ENCODE data around the gene SVEP1.

DNA sequence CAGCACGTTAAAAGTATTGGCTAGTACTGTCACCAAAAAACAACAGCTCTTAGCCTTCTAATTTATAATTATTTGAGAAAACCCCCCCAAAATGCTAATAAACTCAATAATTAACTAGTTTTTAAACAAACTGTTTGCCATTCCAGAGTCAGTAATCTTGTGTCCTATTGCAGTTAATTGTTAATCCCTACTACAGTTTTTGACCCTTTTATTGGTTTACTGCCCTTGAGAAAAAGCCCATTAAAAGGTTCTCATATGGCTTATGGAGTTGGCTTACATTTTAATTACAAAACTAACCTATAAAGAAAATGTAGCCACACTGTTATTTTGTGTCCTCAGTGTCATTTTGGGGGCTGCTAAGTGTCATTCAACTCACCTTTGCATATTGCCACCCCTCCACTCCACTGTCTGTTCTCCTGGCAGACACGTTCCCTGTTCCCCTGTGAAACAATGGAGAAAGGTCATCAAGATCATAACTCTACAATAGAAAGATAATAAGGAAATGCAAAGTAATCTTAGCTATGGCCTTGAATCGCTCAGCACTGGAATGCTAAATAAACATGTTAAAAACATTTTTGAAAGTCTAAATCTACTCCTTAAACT is 190.3 kb downstream of the SVEP1 start:
- TF ChIP-seq, protein P1, sequence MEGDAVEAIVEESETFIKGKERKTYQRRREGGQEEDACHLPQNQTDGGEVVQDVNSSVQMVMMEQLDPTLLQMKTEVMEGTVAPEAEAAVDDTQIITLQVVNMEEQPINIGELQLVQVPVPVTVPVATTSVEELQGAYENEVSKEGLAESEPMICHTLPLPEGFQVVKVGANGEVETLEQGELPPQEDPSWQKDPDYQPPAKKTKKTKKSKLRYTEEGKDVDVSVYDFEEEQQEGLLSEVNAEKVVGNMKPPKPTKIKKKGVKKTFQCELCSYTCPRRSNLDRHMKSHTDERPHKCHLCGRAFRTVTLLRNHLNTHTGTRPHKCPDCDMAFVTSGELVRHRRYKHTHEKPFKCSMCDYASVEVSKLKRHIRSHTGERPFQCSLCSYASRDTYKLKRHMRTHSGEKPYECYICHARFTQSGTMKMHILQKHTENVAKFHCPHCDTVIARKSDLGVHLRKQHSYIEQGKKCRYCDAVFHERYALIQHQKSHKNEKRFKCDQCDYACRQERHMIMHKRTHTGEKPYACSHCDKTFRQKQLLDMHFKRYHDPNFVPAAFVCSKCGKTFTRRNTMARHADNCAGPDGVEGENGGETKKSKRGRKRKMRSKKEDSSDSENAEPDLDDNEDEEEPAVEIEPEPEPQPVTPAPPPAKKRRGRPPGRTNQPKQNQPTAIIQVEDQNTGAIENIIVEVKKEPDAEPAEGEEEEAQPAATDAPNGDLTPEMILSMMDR (IDR thresholded peaks at IDR 0.05), result no peak
- TF ChIP-seq EZH2 (IDR thresholded peaks at IDR 0.05; ENCODE audit: borderline replicate concordance, insufficient read depth, low read depth, low read length, poor library complexity, severe bottlenecking), result no peak

Measured in B cell (primary cell).